ENCODE measurements around the gene MTARC2. TPM values are rescaled to one million over a fixed set of nuclear protein-coding genes. Genes with fewer than 3 reads are reported as not detected.

The MTARC2 gene
- total RNA-seq, 1 donor from 2014 or later: not detected

DNA sequence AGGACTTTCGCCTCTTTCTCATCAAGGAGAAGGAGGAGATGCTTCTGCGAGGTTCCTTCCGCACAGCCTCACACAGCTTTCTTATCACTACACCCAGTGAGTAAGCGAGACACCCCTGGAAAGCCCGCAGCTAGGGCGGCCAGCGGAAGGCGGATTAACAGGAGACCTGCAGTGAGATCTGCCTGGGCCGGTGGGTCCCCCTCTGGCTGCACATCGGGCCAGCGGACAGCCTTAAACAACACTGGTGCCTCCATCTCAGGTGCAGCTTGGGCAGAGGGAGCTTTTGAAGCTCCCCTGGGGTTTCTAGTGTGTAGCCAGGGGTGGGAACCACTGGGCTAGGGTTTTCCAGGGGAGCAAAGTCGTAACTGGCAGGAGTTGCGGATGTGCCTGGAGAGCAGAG, 21.1 kb downstream of the MTARC2 start:
- Mint-ChIP-seq H3K4me3 (no peak overlapping the region), H3K27me3 (ENCODE audit: insufficient read depth, low read depth) (no peaks in the 10 kb centered on the region), H3K27ac (no peak overlapping the region), H3K4me1 (no peaks in the 10 kb centered on the region), H3K9me3 (no peaks in the 10 kb centered on the region), H3K36me3 (peaks cover 3% of the 10 kb centered on the region)
- no peaks in the 10 kb centered on the region for H3K9me3 ChIP-seq (ENCODE audit: low read depth)
- H3K9ac ChIP-seq: no peak overlapping the region
- no peak overlapping the region for H3K27ac ChIP-seq
- TF ChIP-seq, protein P1, sequence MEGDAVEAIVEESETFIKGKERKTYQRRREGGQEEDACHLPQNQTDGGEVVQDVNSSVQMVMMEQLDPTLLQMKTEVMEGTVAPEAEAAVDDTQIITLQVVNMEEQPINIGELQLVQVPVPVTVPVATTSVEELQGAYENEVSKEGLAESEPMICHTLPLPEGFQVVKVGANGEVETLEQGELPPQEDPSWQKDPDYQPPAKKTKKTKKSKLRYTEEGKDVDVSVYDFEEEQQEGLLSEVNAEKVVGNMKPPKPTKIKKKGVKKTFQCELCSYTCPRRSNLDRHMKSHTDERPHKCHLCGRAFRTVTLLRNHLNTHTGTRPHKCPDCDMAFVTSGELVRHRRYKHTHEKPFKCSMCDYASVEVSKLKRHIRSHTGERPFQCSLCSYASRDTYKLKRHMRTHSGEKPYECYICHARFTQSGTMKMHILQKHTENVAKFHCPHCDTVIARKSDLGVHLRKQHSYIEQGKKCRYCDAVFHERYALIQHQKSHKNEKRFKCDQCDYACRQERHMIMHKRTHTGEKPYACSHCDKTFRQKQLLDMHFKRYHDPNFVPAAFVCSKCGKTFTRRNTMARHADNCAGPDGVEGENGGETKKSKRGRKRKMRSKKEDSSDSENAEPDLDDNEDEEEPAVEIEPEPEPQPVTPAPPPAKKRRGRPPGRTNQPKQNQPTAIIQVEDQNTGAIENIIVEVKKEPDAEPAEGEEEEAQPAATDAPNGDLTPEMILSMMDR (IDR thresholded peaks at IDR 0.05): no peak
- TF ChIP-seq EZH2phosphoT487 (IDR thresholded peaks at IDR 0.05): no peak
- no peak for TF ChIP-seq EZH2 (IDR thresholded peaks at IDR 0.05)
- no peaks in the 10 kb centered on the region for H3K79me2 ChIP-seq (ENCODE audit: low read depth)
- H3F3A ChIP-seq (ENCODE audit: low read depth): no peaks in the 10 kb centered on the region
- no peak overlapping the region for H3K4me3 ChIP-seq
- H3K27me3 ChIP-seq: no peaks in the 10 kb centered on the region
- no peak overlapping the region for H3K4me2 ChIP-seq
- no peak overlapping the region for H2AFZ ChIP-seq (replicated peaks)
- no peaks in the 10 kb centered on the region for H4K20me1 ChIP-seq (ENCODE audit: low read depth)
- H3K4me1 ChIP-seq: no peaks in the 10 kb centered on the region
- H3K36me3 ChIP-seq: no peaks in the 10 kb centered on the region
- DNase-seq (ENCODE audit: low spot score): no peak

DNA sequence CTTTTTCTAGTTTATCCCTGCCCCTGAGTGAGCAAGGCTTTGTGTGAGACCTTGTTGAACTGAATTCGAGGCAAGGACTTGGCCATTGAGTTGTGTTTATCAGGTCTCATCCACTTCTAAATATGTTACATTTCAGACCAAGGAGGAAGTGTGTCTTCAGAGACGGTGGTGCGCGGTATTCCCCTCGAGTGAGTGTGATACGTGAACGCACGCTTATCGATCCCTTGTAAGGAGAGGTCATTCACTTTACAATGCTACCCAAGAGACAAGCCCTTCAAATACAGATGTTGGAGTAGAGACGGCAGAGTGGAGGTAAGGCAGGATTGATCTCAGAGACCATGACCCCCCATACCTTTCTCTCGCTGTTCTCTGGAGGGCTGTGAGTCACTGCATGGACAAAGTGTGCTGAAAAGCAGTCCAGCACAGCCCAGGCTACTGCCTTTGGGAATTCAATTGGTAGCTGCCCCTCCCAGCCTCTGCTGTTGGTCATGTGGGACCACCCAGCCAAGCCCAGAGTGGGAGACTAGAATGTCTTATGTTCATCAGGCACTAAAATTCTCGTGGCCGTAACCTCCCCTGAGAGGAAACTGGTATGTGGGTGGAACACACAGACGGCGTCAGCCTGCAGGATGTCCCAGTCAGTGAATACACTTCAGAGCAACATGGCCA, 22.3 kb downstream of the MTARC2 start:
- Mint-ChIP-seq H3K4me3 (no peak overlapping the region), H3K36me3 (peaks cover 3% of the 10 kb centered on the region)
- H3K4me2 ChIP-seq: no peak overlapping the region

DNA sequence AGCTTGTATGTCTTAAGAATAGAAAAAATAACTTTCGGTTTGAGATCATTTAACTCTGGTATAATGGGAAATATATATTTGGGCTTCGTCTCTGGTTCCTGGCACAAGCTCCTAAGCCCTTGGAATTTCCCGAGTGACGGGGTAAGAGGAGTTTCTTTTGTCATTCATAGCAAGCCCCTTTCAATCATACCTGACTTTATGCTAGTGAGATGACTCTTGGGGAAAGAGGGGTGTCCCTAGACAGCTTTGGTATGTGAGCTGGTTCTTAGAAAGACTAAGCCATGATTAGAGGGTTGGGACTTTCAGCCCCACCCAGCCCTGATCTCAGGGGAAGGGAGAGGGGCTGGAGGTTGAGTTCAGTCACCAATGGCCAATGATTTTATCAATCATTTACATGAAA, 24.7 kb downstream of the MTARC2 start:
- H3K4me1 Mint-ChIP-seq: no peaks in the 10 kb centered on the region
- Histone ChIP-seq H3K4me2 (no peak overlapping the region), H3K9me3 (ENCODE audit: low read depth) (no peaks in the 10 kb centered on the region), H3K79me2 (ENCODE audit: low read depth) (no peaks in the 10 kb centered on the region), H4K20me1 (ENCODE audit: low read depth) (no peaks in the 10 kb centered on the region), H2AFZ (replicated peaks) (no peak overlapping the region), H3K36me3 (no peaks in the 10 kb centered on the region), H3K9ac (no peak overlapping the region), H3K27me3 (no peaks in the 10 kb centered on the region), H3F3A (ENCODE audit: low read depth) (no peaks in the 10 kb centered on the region), H3K4me3 (no peak overlapping the region), H3K4me1 (no peaks in the 10 kb centered on the region), H3K27ac (no peak overlapping the region)
- no peak overlapping the region for H3K4me3 Mint-ChIP-seq
- no peaks in the 10 kb centered on the region for H3K27me3 Mint-ChIP-seq (ENCODE audit: insufficient read depth, low read depth)
- TF ChIP-seq, protein P1 (IDR thresholded peaks at IDR 0.05): no peak
- TF ChIP-seq EZH2 (IDR thresholded peaks at IDR 0.05) (no peak), EZH2phosphoT487 (IDR thresholded peaks at IDR 0.05) (no peak)
- no peaks in the 10 kb centered on the region for H3K9me3 Mint-ChIP-seq
- DNase-seq (ENCODE audit: low spot score): no peak
- H3K36me3 Mint-ChIP-seq: peaks cover 3% of the 10 kb centered on the region
- no peak overlapping the region for H3K27ac Mint-ChIP-seq

More for the DNA sequence above, 22.3 kb downstream of the MTARC2 start:
- no peaks in the 10 kb centered on the region for H3K9me3 Mint-ChIP-seq
- no peaks in the 10 kb centered on the region for H3K4me1 Mint-ChIP-seq
- H3K27me3 ChIP-seq: no peaks in the 10 kb centered on the region
- H3K27ac Mint-ChIP-seq: no peak overlapping the region
- H3K27ac ChIP-seq: no peak overlapping the region
- DNase-seq (ENCODE audit: low spot score): no peak
- no peaks in the 10 kb centered on the region for H3K79me2 ChIP-seq (ENCODE audit: low read depth)
- H3F3A ChIP-seq (ENCODE audit: low read depth): no peaks in the 10 kb centered on the region
- no peaks in the 10 kb centered on the region for H3K27me3 Mint-ChIP-seq (ENCODE audit: insufficient read depth, low read depth)
- no peaks in the 10 kb centered on the region for H3K36me3 ChIP-seq
- no peaks in the 10 kb centered on the region for H3K9me3 ChIP-seq (ENCODE audit: low read depth)
- H2AFZ ChIP-seq (replicated peaks): no peak overlapping the region
- TF ChIP-seq EZH2phosphoT487 (IDR thresholded peaks at IDR 0.05) (no peak), EZH2 (IDR thresholded peaks at IDR 0.05) (no peak)
- TF ChIP-seq, protein P1 (IDR thresholded peaks at IDR 0.05): no peak
- H4K20me1 ChIP-seq (ENCODE audit: low read depth): no peaks in the 10 kb centered on the region
- H3K9ac ChIP-seq: no peak overlapping the region
- H3K4me1 ChIP-seq: no peaks in the 10 kb centered on the region
- no peak overlapping the region for H3K4me3 ChIP-seq
